Fibroblast of gingiva (primary cell): ENCODE results near the gene PHACTR1.
A peak's percentile ranks its signal among the peaks of the same experiment; 100 is the strongest.
"Not testable (repeated sequence)": the region's sequence is repeated elsewhere in the genome, so short reads cannot be mapped to it uniquely, and the experiment has no call there.

Experiments used
- DNase-seq: peaks from one replicate; pipeline ENCODE4 v3.0.0-alpha.2; 2011; ENCODE audit warnings: low read depth

The PHACTR1 gene

DNA sequence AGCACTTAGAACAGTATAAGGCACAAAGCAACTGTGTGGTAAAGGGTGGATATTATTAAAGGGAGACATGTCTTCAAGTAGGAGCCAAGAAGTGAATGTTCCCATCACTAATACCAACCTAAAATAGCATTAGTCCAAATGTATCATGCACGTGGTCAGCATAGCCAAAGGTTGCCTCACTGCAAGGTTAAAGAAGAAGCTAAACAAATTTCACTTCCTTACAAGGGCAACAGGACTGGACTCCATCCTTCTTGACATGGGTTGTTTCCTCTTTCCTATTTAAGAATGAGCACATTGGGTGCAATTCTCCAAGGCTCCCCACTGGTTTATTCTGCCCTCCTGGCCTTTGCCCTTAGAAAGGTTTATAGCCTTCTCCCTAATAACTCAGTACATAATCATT, 186.7 kb downstream of the PHACTR1 start:
- DNase-seq = no peak

DNA sequence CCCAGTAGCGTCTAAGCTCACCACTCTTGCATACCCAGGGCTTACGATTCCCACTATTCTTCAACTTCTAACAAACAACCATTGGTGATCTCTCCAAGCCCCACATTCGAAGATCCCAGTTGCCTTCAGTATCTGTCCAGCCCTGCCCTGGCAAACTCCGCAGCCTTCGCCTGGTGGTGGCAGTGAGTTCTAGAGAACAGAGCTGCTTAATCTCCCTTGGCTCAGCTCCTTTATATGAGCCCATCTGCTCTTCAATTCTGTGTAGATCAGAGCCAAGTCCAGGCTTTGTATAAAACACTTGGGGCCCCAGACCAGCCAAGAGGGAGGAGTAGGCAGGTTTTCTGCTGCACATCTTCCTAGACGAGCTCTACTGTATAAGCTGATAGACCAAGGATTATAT, 193.3 kb downstream of the PHACTR1 start:
- DNase-seq = no peak

DNA sequence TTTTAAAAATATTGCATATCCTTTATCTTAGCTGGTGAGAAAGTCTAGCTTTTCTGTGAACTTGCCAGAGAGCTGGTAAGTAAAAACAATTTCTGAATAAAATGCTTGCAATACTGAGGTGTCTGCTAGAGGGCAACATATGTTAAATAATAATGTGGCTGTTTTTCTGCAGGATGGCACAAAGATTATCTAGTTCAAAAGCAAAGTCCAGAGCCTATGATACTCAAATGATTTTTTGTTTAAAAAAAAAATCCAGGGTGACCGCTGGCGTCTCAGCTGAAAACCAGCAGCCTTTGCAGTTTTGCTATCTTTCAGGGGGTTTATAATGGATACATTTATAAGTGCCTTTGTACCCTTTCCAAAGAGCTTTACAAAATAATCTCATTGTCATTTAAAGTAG, 194.9 kb downstream of the PHACTR1 start:
- DNase-seq = peak; percentile 41

DNA sequence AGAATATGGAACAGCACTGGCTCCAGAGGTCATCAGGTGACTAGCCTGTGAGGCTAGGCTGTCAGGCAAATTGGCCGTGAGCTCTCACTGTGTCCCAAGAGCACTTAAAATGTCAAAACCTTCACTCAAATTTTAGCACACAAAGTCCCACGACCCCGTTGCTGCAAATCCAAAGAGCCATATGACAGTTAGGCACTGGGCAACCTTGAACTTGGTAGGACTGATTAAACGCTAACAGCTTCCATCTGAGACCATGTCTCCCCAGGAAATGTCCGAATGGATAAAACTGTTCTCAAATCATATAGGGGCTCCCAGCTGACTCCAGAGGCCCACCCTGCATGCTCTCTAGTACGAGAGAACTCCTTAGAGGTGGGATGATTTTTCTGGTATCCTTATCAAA, 196.6 kb downstream of the PHACTR1 start:
- DNase-seq = no peak

DNA sequence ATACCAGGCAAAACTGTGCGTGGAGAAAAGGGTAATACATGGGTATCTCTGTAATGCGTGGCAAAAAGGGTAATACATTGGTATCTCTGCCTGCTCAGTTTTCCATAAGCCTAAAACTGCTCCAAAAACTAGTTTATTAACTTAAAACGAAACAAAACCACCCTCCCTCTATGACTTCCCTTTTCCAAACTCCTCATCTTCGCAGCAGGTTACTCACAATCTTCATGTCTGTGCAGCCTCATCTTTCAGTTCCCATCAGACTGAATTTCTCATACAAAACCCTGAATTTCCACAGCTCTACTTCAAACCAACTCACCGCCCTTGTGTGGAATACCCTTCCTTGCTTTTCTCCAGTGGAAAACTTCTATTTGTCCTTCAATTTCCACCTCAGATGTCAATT, 199.4 kb downstream of the PHACTR1 start:
- DNase-seq = no peak

DNA sequence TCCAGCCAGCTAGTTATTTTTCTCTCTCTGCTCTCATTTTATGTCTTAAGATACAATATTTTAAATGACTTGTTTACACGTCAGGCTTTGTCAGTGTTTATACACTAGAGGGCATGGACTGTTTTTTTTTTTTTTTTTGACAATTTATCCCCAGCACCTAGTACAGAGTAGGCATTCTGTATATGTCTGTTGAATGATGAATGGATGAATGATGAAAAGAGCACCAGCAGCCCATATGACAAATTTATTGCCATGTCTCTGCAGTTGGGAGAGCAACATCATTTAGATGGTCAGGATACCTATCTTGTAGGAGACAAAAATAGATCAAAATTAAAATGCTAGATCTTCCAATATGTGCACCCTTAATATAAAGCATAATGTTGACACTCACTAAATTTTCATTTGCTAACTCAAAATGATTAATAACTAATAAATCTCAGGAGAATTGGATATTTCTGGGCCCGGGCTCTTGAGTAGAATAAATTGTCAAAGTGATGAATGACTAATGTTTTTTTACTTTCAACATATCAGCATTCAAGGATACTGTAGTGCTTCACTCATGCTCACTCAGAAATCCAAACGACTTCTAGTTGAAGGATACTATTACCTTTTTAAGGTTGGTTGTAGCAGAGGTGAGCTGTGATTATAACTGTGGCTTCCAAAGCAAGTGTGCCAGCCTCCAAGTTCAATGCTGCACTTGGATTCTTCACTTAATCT, 200.0 kb downstream of the PHACTR1 start:
- no peak for DNase-seq

DNA sequence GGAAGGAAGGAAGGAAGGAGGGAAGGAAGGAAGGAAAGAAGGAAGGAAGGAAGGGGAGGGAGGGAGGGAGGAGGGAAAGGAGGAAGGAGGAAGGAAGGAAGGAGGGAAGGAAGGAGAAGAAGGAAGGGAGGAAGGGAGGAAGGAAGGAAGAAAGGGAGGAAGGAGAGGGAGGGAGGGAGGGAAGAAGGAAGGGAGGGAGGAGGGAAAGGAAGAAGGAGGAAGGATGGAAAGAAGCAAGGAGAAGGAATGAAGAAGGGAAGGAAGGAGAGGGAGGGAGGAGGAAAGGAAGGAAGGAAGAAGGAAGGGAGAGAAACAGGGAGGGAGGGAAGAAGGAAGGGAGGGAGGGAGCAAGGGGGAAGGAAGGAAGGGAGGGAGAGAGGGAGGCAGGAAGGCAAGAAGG, 204.9 kb downstream of the PHACTR1 start:
- DNase-seq = no peak

DNA sequence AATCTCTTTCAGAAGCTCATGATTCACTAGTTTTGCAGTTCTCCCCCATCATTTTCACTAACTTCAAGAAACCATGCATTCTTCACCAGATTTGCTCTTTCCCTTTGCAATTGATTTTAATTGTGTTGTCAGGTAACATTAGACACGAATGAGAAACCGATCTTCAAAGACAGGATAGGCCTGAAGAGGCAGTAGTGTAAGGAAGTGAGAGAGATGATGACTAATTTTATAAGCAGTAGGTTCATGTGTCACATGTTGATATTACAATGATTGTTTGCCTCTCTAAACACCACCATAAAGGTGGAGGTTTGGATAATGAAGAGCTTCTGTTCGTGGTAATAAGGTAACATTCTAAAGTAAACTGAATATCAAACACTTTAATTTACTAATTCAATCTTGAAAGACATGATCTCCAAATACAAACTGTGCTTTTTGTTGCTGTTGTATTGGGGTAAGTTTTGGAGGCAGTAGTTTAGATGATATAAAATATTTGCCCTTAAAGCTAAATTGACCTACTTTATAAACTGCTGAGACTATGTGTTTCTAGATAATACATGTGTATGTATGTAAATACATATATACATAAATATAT, 207.2 kb downstream of the PHACTR1 start:
- DNase-seq = no peak

DNA sequence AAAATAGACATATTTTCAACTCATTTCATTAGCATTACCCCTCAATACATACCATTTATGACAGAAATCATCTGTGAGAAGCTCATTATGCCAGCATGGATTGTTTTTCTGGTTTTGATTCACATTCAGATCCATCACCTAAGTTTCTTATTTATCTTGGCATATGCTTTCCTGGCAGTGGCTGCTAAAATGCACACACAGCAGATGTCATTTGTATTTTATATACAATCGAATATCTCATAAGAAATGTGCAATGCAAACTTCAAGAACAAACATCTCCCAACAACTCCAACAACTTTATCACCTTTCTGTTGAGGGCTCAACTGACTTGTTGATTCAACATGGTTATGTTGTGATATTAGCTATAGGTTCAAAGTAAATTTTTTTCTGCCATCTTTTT, 208.3 kb downstream of the PHACTR1 start:
- DNase-seq = no peak

DNA sequence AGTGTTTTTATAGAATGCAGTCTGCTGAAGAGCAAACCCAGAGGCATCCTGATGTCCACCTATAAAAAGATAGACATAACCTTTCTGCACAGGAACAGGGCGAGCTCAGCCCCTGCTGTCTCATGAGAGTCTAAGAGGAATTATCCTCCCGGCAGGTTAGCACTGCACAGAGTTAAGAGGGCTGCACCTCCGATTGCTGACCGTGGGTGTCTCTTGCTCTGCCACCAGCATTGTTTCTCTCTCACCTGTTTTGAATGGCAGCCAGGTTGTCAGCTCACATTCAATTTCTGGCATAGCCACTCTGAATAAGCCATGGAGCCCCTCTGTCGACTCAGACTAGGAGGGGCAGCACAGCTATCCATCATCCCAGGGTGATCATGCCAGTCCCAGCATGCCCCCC, 211.2 kb downstream of the PHACTR1 start:
- DNase-seq = no peak

DNA sequence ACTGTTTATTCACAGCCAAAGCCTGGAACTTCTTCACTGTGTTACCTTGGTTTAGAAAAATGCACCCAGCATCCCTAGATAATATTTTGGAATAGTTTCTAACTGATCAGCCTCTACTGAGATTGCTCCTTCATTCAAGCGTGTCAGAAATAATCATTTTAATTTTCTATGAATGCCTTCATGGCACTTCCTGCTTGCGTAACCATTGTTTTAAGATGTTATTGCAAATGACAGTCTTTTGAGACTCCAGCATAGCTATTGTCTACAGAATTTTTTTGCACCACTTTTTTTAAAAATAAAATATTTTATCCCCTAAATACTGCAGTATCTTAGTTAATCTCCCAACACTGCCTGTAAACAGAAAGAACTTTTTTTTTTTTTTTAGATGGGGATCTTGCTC, 213.1 kb downstream of the PHACTR1 start:
- no peak for DNase-seq

DNA sequence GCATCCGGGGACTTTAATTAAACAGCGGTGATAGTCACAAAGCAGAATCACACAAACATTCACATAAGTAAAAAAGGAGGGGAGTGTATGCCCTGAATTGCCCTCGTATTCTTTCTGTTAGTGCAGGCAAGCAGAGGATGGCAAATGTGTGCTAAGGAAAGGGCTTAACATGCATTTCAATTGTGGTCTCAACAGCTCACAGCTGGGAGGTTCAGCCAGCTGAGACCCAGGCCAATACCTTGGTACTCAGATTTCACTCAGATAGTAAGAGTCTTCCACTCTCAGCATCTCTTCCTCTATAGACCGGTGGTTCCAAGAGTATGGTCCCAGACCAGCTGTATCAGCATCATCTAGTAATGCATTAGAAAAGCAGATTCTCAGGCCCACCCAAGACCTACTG, 215.1 kb downstream of the PHACTR1 start:
- DNase-seq = no peak

DNA sequence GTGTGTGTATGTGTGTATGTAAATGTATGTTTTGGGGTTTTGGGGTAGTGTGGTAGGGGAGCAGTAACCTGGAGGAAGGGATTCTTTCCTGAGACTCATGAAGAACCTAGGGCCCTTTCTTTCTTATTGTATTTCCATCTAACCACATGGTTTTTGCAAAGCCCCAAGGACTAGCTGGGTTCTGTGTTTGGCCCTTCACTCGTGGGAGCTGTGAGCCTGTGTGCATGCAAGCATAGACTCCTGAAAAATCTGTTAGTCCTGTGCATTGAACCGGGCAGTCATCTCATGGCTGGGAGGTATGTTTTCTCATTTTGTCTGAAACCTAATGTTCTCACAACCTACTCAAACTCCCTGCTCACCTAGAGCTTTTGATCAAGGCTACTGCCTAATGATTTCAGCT, 219.1 kb downstream of the PHACTR1 start:
- DNase-seq = no peak

DNA sequence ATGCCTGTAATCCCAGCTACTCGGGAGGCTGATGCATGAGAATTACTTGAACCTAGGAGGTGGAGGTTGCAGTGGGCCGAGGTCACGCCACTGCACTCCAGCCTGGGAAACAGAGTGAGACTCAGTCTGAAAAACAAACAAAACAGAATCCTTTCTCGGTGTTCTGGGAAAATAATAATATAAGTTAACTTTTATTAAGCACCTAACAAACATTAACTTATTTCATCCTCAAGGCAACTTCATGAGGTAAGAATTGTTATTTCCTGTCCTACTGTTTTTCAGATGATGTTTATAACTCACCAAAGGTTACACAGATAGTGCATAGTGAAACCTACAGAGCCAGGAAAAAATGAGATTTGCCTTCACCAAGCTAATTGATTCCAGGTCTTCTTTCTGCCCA, 221.4 kb downstream of the PHACTR1 start:
- no peak for DNase-seq

DNA sequence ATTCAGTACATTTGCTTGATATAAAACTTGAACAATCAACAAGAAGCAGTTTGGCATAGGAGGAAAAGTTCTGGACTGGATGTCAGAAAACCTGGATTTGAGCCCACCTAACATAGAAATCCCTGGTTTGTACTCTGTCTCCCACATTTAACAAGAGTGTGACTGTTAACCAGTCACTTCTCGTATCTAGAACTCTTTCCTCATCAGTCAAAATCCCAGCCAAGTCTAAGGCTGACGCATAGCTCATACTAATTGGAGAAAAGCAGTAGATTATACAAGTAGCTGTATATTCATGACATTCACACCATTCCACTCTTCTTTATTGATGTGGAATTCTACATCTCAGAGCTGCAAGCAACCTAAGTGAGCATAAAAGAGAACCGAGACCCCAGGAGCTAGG, 222.7 kb downstream of the PHACTR1 start:
- DNase-seq = no peak

DNA sequence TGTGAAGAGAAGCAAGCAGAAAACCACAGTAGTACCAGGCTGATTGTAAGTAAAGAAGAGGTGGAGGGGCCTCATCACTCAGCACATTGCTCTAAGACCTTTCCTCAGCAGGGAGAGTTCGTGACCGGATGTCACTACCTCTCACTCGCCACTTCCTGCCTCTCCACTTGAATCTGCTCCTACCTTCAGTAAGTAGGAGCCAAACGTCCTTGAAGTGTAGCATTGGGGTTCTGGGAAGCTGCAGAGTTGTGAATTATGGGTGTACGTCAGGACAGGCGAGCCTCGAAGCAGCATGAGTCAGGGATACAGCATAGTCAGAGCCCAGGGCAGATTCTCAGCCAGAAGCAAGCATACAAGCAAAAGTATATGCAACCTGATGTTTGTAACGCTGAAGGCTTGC, 224.9 kb downstream of the PHACTR1 start:
- no peak for DNase-seq

DNA sequence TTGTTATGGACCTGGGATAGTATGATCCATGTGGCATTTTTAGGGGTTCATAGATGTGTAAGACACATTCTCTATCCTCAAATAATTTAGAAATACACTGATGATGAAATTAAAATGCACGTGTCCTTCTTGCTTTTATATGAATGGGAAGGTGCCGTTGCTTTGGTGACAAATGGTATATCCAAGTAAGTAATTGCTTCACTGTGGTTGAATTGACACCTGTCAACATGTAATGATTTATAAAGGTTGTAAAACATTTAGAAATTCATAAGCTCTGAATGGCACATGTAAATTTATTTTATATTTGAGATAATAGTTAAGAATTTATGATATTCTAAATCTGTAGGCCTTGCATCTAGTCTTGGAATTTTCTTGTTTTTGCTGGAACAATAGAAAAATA, 227.0 kb downstream of the PHACTR1 start:
- no peak for DNase-seq

DNA sequence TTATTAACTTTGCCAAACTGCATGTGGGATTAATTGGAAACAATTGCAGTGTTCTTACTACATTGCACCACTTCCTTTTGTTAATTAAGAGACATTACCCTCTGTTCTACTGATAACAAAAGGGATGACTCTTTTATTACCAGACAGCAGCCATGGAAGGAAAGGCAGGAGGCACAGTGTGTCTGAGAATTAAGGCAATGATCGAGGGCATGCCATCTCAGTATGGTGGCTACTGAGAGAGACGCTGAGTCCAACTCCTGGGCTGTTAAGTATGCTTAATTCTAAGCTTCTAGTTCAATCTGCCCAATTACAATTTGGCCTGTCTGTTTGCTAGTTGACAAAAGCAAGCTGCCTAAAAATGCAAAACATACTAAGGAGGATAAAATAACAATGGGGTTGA, 227.4 kb downstream of the PHACTR1 start:
- DNase-seq = no peak

DNA sequence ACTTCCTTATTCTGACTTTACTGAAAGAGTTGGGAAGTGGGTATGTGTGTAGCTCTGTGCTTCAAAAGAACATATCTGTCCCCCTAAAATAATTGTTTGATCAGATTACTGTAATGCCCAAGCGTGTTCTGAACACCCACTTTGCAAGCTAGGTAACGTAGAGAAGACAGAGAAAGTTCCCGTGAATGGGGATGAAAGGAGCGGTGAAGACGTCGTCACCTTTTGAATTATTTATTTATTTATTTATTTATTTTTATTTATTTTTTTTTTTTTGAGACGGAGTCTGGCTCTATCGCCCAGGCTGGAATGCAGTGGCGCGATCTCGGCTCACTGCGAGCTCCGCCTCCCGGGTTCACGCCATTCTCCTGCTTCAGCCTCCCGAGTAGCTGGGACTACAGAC, 228.0 kb downstream of the PHACTR1 start:
- not testable (repeated sequence) for DNase-seq

DNA sequence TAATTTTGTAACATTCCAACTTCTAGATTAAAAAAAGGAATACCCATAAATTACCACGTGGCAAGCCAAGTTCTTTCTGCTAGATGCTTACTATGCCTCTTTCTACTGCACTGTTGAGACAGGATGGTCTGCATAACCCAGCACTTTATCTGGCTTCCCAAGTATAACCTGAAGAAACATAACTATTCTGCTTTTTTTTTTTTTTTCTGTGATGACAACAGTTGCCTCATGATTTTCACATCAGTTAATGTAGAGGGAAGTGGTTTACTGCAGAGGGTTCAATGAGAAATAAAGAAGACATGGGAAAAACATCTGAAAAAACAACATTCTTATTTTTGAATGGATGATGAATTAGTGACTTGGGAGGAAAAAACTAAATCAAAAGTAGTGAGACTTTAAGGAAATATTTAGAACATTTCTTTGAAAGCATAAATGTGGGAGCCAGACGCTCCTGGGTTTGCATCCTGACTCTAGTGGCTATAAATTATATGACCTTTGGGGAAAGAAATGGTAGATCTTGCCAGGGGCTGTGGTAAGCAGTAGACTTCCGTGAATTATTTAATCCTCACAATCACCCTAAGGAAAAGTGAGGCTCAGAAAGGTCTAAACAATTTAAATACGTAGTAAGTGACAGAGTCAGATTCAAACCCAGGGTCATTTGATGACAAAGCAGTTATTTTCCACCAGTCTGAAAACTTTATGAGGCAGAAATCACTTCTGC, 230.7 kb downstream of the PHACTR1 start:
- DNase-seq = no peak

DNA sequence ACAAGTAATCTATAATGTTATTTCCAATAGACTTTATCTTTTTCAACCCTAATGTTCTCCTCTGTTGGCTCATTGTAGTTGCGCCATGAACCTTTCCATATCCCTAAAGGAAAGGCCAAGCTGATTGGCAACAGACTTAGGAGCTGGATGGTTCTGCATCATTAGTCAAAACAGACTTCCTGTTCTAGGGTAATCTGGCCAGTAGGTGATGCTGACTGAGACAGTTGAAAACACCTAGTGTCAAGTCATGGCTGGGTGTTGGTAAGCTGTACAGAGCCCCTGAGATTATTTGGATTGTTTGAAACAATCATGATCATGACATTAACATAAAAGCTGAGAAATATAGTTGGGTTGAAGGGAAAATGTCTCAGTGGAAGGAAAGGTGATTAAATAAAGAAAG, 231.4 kb downstream of the PHACTR1 start:
- no peak for DNase-seq

DNA sequence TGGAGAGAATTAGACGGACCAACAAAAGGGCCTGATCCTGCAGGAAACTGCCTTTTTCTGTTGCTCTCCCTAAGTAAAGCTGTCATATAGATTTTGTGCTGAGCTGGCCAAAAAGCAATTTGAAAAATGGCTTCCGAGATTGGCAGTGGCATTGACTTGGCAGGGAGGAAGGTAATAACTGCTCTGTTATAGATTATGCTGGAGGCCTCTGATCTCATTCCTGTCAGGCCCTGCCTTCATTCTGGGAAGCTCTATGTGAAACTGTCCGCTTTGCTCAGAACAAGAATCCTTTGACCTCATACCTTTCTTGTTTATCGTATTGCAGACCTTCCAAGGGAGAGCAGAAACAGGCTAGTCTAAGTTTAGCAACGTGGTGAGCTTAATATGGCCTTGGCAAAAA, 234.4 kb downstream of the PHACTR1 start:
- DNase-seq = no peak

DNA sequence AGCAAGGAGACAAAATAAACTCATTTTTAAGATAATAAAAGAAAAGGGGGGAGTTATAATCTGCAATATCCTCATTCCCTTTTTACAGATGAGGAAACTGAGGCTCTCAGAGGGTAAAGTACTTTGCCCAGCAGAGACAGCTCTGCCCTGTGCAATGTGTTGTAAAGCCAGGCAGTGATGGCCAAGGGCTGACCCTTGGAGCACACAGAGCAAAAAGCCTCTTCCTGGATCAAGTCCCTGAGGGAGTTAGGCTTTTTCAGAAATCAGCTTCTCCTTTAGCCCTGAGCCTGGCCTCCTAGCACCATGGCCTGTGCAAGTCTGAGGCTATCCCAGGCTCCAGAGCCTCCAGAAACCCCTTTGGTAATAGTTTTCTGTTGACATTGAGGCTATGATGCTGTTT, 234.8 kb downstream of the PHACTR1 start:
- DNase-seq = no peak

DNA sequence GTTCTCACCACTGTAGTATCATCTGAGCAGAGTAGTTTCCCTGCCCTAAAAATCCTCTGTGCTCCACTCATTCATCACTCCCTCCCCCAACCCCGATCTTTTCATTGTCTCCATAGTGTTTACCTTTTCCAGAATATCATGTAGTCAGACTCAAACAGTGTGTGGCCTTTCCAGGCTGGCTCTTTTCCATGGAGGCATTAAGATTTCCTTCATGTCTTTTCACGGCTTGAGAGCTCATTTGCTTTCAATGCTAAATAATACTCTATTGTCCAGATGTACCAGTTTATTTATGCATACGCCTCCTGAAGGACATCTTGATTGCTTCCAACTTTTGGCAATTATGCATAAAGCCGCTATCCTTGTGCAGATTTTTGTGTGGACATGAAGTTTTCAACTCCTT, 235.8 kb downstream of the PHACTR1 start:
- DNase-seq = no peak
